GM23248 (cell line): ENCODE data around the gene CD58. TPM values are rescaled to one million over a fixed set of nuclear protein-coding genes. Genes with fewer than 3 reads are reported as not detected.

ENCODE experiments used
- DNase-seq: peaks from one replicate; pipeline ENCODE4 v3.0.0-alpha.2; 2015
- H2AFZ ChIP-seq: fragments of 200-600 bp; sonication (generic); 2 replicates; pipeline ENCODE4 v1.6.1; 2016; ENCODE audit warnings: antibody characterized with exemption
- H3F3A ChIP-seq: fragments of 200-600 bp; sonication (generic); 2 replicates; pipeline ENCODE4 v1.6.1; 2016; ENCODE audit warnings: mild to moderate bottlenecking, antibody characterized with exemption, mixed run types; ENCODE audit not compliant: insufficient read depth
- H3K27ac ChIP-seq: fragments of 200-600 bp; sonication (generic); 2 replicates; pipeline ENCODE4 v1.5.1; 2016; ENCODE audit warnings: mild to moderate bottlenecking
- H3K27me3 ChIP-seq: fragments of 200-600 bp; sonication (generic); replicated peaks from 2 replicates; pipeline ENCODE4 v1.6.1; 2016; ENCODE audit warnings: mild to moderate bottlenecking; ENCODE audit not compliant: insufficient read depth
- H3K36me3 ChIP-seq: fragments of 200-600 bp; sonication (generic); 2 replicates; pipeline ENCODE4 v1.6.1; 2016; ENCODE audit warnings: low read depth, mild to moderate bottlenecking
- H3K4me1 ChIP-seq: fragments of 200-600 bp; sonication (generic); 2 replicates; pipeline ENCODE4 v1.6.1; 2016; ENCODE audit warnings: mild to moderate bottlenecking; ENCODE audit not compliant: insufficient read depth
- H3K4me2 ChIP-seq: fragments of 200-600 bp; sonication (generic); one replicate; pipeline ENCODE4 v1.6.1; 2016; ENCODE audit warnings: mild to moderate bottlenecking; ENCODE audit not compliant: unreplicated experiment
- H3K4me3 ChIP-seq: fragments of 200-600 bp; sonication (generic); 2 replicates; pipeline ENCODE4 v1.5.1; 2016; ENCODE audit warnings: mild to moderate bottlenecking
- H3K79me2 ChIP-seq: fragments of 200-600 bp; sonication (generic); 2 replicates; pipeline ENCODE4 v1.6.1; 2016; ENCODE audit warnings: mild to moderate bottlenecking; ENCODE audit not compliant: insufficient read depth
- H3K9ac ChIP-seq: fragments of 200-600 bp; sonication (generic); 2 replicates; pipeline ENCODE4 v1.6.1; 2016; ENCODE audit warnings: mild to moderate bottlenecking
- H3K9me2 ChIP-seq: fragments of 200-600 bp; sonication (generic); 2 replicates; pipeline ENCODE4 v1.6.1; 2016; ENCODE audit warnings: mixed run types, mild to moderate bottlenecking, moderate library complexity; ENCODE audit not compliant: insufficient read depth
- H3K9me3 ChIP-seq: fragments of 200-600 bp; sonication (generic); one replicate; pipeline ENCODE4 v1.6.1; 2017; ENCODE audit warnings: low read depth
- H4K20me1 ChIP-seq: fragments of 200-600 bp; sonication (generic); 2 replicates; pipeline ENCODE4 v1.6.0; 2016; ENCODE audit not compliant: insufficient read depth
- EZH2 ChIP-seq: fragments of 200-600 bp; sonication (generic); IDR thresholded peaks from 2 replicates; pipeline ENCODE4 v1.6.1; 2018; ENCODE audit warnings: antibody characterized with exemption, mild to moderate bottlenecking; ENCODE audit not compliant: insufficient read depth, poor library complexity, severe bottlenecking
- EZH2phosphoT487 ChIP-seq: fragments of 200-600 bp; sonication (generic); IDR thresholded peaks from 2 replicates; pipeline ENCODE4 v1.6.1; 2018; ENCODE audit warnings: antibody characterized with exemption, moderate library complexity, mild to moderate bottlenecking, low read depth; ENCODE audit not compliant: insufficient read depth
- WGBS, 2 experiments: methylation state at CpG; one replicate each; pipeline ENCODE4 v1.1.6; 2015 to 2017; ENCODE audit warnings: low lambda C conversion rate in 2 of 2, low coverage in 1 of 2; ENCODE audit errors: missing lambda C conversion rate in 2 of 2; 5-methylcytosine and 5-hydroxymethylcytosine counted together
- in situ Hi-C: fragments of 300-500 bp; cut with MboI; formaldehyde crosslinking; loops from 2 replicates; pipeline ENCODE4 v1.15.0; 2020
- polyA plus RNA-seq: library from polyadenylated mRNA; unstranded; fragments of >200 nt; fragmentation: Nextera tagmentation; extraction: Ambion mirVana; gene quantifications from 2 replicates; pipeline ENCODE4 v1.2.1, GENCODE V29; 2016
- total RNA-seq: library from RNA; depleted of rRNA; stranded (reverse); fragments of >200 nt; shearing (Covaris generic); gene quantifications from 2 replicates; pipeline ENCODE4 v1.2.3, GENCODE V29; 2014

Gene CD58
- total and polyA plus RNA-seq, 2 experiments from 2014 or later = 14.1 to 30.0 TPM

DNA sequence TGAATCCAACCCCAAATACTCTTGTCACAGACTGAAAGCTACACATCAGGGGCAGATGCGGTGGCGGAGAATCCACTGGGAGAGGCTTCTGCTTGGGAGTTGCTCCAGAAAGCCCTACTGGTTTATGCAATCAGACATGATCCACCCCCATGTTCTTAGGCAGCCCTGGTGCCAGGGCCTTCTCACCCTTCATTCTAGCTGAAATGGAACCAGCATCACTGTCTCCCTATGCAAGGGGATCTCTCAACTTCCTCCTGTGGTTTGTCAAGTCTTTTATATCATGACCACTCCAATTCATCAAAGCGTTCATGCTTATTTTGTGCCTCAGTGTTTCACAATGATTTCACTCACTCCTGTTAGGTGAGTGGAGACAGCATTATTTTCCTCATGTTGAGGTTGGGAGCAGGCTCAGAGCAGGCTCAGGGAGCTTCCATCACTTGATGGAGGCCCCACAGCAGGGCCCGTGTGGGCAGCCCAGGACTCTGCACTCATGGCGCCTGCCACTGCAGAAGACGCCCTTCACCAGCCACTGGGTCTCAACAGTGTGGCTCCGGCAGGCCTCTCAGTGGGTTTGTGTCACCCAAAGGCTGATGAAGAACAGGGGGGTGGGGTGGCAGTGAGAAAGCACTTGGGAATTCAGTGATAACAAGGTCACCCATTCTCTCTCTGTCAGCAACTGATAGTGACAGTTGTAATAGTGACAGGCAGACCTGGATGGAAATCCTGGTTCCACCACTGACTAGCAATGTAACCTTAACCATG is 67.1 kb downstream of the CD58 start:
- Histone ChIP-seq H3K9me2 (no peaks in the 10 kb centered on the region), H3K9me3 (no peaks in the 10 kb centered on the region), H3K27ac (peak overlapping the region; percentile 5; the same call in 1 of the 2 replicates), H3K79me2 (no peaks in the 10 kb centered on the region), H3K9ac (no peak overlapping the region), H3K4me3 (no peak overlapping the region), H3K4me2 (no peak overlapping the region), H3F3A (peaks cover 15% of the 10 kb centered on the region), H3K4me1 (peaks cover 23% of the 10 kb centered on the region), H4K20me1 (no peaks in the 10 kb centered on the region), H2AFZ (no peak overlapping the region), H3K27me3 (no peaks in the 10 kb centered on the region), H3K36me3 (no peaks in the 10 kb centered on the region)
- TF ChIP-seq EZH2phosphoT487 (no peak), EZH2 (no peak)
- DNase-seq = no peak
- in situ Hi-C loops = no loop called here
- 88 to 93% methylated on average over 7 of the region's 7 CpGs for WGBS, 2 experiments

DNA sequence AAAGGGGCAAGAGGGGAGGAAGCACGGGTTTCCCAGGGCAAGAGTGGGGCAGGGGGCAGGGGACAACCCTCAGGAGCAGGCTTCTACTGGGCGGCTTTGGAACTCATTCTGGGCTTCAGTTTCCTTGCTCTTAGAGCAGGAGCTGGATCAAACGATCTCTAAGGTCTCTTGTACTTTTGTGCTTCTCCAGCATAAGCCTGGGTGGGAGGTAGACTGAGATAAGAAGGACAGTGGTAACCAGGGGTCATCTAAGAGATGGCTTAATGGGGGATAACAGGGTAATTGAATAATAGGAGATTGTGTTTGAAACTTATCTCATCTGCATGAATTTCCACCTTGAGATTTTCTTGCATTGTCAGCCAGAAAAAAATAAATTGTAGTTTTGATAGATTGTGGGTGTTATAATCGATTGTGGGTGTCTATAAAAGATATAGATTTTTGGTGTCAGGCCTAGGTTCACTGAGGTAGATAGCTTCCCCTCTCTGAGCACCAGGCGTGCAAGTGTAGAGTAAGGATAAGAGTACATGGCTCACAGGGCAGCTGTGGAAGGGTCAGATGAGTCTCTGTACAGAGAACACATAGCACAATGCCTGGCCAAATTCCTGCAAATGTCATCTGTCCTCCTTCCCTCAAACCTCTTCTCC is 68.0 kb downstream of the CD58 start:
- Histone ChIP-seq H3K27ac (no peak overlapping the region), H3K27me3 (no peaks in the 10 kb centered on the region), H4K20me1 (no peaks in the 10 kb centered on the region), H3K36me3 (no peaks in the 10 kb centered on the region), H3K4me1 (peaks cover 20% of the 10 kb centered on the region), H3K79me2 (no peaks in the 10 kb centered on the region), H3K4me2 (no peak overlapping the region), H3F3A (peaks cover 6% of the 10 kb centered on the region), H3K4me3 (no peak overlapping the region), H3K9ac (no peak overlapping the region), H3K9me3 (no peaks in the 10 kb centered on the region), H3K9me2 (no peaks in the 10 kb centered on the region), H2AFZ (no peak overlapping the region)
- DNase-seq = no peak
- TF ChIP-seq EZH2 (no peak), EZH2phosphoT487 (no peak)
- in situ Hi-C loops = no loop called here
- whole genome bisulfite sequencing, 2 experiments = 92 to 93% methylated on average over 5 of the region's 5 CpGs

DNA sequence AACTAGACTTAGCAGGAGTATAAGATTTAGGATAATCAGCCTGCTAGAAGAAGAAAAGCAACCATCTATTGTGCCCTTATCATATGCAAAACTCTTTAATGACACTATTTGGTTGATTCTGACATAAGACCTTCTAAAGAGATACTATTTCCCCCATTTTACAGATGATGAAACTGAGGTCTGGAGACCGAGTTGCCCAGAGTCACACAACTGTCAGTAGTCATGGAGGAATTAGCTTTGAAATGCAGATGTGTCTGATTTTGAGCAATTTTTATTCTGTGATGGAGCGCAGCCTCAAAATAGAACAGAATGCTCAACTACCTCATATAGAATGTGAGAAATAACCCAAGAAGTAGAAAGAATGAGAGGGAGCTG is 69.0 kb downstream of the CD58 start:
- no peak for DNase-seq
- no peak overlapping the region for H3K4me2 ChIP-seq
- no peaks in the 10 kb centered on the region for H3K27me3 ChIP-seq
- in situ Hi-C loops = no loop called here
- H4K20me1 ChIP-seq = no peaks in the 10 kb centered on the region
- no peaks in the 10 kb centered on the region for H3K79me2 ChIP-seq
- 87 to 90% methylated on average over 2 of the region's 2 CpGs for WGBS, 2 experiments
- peaks cover 4% of the 10 kb centered on the region for H3F3A ChIP-seq
- H3K4me3 ChIP-seq = no peak overlapping the region
- no peak overlapping the region for H2AFZ ChIP-seq
- TF ChIP-seq EZH2phosphoT487 (no peak), EZH2 (no peak)
- H3K36me3 ChIP-seq = no peaks in the 10 kb centered on the region
- no peaks in the 10 kb centered on the region for H3K9me2 ChIP-seq
- H3K9me3 ChIP-seq = no peaks in the 10 kb centered on the region
- no peak overlapping the region for H3K27ac ChIP-seq
- no peak overlapping the region for H3K9ac ChIP-seq
- H3K4me1 ChIP-seq = peaks cover 24% of the 10 kb centered on the region

DNA sequence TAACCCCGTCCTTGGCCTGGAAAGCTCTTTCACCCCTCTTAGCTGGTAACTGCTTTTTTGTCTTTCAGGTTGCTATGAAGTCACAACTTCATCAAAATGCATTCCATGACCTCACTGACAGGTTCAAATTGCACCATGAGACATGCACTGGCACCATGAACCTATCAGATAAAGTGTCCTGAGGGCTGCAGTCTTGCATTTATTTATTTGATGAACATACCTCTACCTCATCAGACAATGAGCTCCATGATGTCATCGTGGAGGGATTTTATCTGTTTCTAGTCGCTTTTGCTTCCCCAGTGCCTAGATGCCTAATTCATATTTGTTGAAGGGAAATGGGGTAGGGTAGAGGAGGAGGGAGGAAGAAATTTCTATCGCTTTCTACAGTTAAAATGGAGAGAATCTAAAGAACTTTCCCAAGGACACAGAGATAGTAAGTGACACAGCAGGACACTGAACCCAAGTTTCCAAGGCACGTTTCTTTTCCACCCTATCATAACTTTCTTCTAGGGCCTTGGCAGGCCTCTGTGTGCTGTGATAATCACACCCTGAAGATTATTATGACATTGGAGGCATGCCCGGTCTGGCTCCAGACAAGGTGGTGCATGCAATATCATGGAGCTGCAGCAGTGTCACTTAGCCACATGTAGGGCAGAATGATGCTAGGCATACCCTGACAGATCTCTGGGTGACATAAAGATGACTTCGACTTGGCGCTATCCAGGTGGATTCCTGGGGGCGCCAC is 69.5 kb downstream of the CD58 start:
- Histone ChIP-seq H3K9me2 (no peaks in the 10 kb centered on the region), H3K79me2 (no peaks in the 10 kb centered on the region), H3F3A (peaks cover 4% of the 10 kb centered on the region), H3K27me3 (no peaks in the 10 kb centered on the region), H3K36me3 (no peaks in the 10 kb centered on the region), H4K20me1 (no peaks in the 10 kb centered on the region), H3K4me1 (peaks cover 29% of the 10 kb centered on the region), H2AFZ (no peak overlapping the region), H3K9ac (no peak overlapping the region), H3K4me3 (no peak overlapping the region), H3K9me3 (no peaks in the 10 kb centered on the region), H3K4me2 (no peak overlapping the region), H3K27ac (no peak overlapping the region)
- in situ Hi-C loops = no loop called here
- no peak for DNase-seq
- no peak for TF ChIP-seq EZH2
- no peak for TF ChIP-seq EZH2phosphoT487
- whole genome bisulfite sequencing, 2 experiments = 66 to 72% methylated on average over 9 of the region's 9 CpGs
